ENCODE results near the gene CUL4A. TPM values are rescaled to one million over a fixed set of nuclear protein-coding genes. Genes with fewer than 3 reads are reported as not detected.
"Not testable (repeated sequence)": the region's sequence is repeated elsewhere in the genome, so short reads cannot be mapped to it uniquely, and the experiment has no call there.

Gene CUL4A
- total RNA-seq, 4 donors from 2014 or later: 87.6 to 150 (median 110) TPM

DNA sequence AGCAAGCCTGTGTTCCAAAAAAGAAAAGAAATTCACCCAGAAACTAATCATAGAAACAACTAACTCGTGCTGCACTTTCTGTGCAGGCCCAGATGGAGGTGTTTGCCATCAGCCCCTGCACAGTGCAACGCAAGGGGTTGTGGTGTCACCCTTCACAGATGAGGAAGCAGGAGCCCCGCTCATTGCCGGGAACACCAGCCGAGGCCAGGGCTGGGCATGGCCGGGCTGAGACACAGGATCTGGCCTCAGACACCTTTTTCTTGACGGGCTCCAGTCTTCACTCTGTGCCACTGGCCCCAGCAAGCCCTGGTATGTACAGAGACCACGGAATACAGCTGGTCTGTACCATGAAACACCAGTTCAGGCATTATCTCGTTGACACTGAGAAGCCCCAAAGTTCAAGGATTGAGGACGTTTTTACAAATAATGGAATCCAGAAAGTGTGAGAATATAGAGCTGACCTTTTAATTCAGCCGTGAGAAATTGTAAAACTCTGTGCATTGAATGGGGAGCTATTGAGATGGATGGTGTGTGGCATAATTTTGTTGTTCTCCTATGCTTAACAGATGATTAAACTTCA lies 43.2 kb downstream of the CUL4A start:
- intact Hi-C loops (cut with DNase I; ENCODE audit: low total_unique reads): no loop called here
- WGBS, 2 donors (ENCODE audit: low coverage in 1 of 2): 76 to 86% methylated on average over 3 to 11 of the region's 11 CpGs

DNA sequence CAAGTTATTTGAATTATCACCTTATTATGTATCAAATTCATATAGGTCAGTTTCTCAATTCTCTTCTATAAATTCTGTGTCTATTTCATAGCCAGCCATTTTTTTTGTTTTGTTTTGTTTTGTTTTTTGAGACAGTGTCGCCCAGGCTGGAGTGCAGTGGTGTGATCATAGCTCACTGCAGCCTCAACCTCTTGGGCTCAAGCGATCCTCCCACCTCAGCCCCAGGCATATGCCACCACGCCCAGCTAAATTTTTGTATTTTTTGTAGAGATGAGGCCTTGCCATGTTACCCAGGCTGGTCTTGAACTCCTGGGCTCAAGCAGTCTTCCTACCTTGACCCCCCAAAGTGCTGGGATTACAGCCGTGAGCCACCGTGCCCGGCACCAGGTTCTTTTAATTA lies 48.5 kb downstream of the CUL4A start:
- WGBS, 2 donors (ENCODE audit: low coverage in 1 of 2): 95 to 100% methylated on average over 4 to 6 of the region's 6 CpGs
- H3K9me3 ChIP-seq; H3K4me1 ChIP-seq; H3K4me3 ChIP-seq; H3K27me3 ChIP-seq; intact Hi-C loops (cut with DNase I; ENCODE audit: low total_unique reads); DNase-seq; in situ Hi-C loops (cut with MboI; ENCODE audit: low pct_ligation_motif_present in 1 of 4, low pct_unique_long_range_greater_than_20kb in 1 of 4, low sequenced_read_pairs in 3 of 4); H3K27ac ChIP-seq: not testable (repeated sequence)
- peaks cover 0 to 70% (median 31%) of the 10 kb centered on the region in 4 donors for H3K36me3 ChIP-seq

More for the DNA sequence above, 43.2 kb downstream of the CUL4A start:
- Histone ChIP-seq H3K4me1 (no peaks in the 10 kb centered on the region), H3K9me3 (no peaks in the 10 kb centered on the region), H3K27me3 (no peaks in the 10 kb centered on the region), H3K36me3 (peaks cover 0 to 78% (median 37%) of the 10 kb centered on the region in 4 donors), H3K27ac (no peak overlapping the region), H3K4me3 (no peak overlapping the region)
- in situ Hi-C loops (cut with MboI; ENCODE audit: low pct_ligation_motif_present in 1 of 4, low pct_unique_long_range_greater_than_20kb in 1 of 4, low sequenced_read_pairs in 3 of 4): no loop called here
- TF ChIP-seq, protein P1, sequence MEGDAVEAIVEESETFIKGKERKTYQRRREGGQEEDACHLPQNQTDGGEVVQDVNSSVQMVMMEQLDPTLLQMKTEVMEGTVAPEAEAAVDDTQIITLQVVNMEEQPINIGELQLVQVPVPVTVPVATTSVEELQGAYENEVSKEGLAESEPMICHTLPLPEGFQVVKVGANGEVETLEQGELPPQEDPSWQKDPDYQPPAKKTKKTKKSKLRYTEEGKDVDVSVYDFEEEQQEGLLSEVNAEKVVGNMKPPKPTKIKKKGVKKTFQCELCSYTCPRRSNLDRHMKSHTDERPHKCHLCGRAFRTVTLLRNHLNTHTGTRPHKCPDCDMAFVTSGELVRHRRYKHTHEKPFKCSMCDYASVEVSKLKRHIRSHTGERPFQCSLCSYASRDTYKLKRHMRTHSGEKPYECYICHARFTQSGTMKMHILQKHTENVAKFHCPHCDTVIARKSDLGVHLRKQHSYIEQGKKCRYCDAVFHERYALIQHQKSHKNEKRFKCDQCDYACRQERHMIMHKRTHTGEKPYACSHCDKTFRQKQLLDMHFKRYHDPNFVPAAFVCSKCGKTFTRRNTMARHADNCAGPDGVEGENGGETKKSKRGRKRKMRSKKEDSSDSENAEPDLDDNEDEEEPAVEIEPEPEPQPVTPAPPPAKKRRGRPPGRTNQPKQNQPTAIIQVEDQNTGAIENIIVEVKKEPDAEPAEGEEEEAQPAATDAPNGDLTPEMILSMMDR (IDR thresholded peaks at IDR 0.05): no peak
- no peak for TF ChIP-seq EP300 (IDR thresholded peaks at IDR 0.05; ENCODE audit: low read depth)
- no peak for TF ChIP-seq POLR2A (IDR thresholded peaks at IDR 0.05)
- no peak for TF ChIP-seq POLR2AphosphoS5 (IDR thresholded peaks at IDR 0.05)
- no peak for DNase-seq

DNA sequence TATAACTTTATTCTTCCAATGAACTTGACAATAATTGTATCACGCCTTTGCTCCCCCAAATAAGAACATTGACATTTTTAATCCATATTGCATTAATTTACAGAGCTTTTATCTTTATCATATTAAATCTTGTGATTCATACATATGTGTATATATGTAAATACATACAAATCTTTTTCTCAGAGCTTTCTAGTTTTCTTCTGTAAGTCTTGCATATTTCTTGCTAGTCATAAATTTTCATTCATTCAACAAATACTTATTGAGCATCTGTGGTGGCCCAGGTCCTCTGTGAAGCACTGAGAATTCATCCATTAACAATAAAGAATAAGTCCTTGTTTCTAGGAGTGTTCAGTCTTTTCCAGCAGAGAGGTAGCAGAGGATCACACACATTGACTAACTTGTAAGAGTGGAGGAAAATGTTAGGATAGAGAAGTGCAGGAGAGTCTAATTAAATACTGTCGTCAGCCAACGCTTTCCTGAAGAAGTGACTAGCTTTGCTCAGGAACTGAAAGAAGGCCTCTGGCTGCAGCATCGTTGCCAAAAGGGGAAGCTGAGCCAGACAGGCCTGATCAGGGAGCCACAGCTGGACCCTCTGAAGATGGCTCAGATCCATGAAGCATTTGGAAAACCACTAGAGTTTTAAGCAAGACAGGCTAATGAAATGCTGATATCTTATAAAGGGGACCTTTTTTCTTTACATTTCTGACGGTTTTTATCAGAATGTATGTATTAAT lies 49.1 kb downstream of the CUL4A start:
- Histone ChIP-seq H3K4me1 (no peaks in the 10 kb centered on the region), H3K9me3 (no peaks in the 10 kb centered on the region), H3K27ac (no peak overlapping the region), H3K27me3 (no peaks in the 10 kb centered on the region), H3K36me3 (peaks cover 0 to 66% (median 29%) of the 10 kb centered on the region in 4 donors), H3K4me3 (no peak overlapping the region)
- WGBS, 2 donors (ENCODE audit: low coverage in 1 of 2): 83 to 90% methylated on average over 5 of the region's 5 CpGs
- in situ Hi-C loops (cut with MboI; ENCODE audit: low pct_ligation_motif_present in 1 of 4, low pct_unique_long_range_greater_than_20kb in 1 of 4, low sequenced_read_pairs in 3 of 4): no loop called here
- TF ChIP-seq POLR2AphosphoS5 (IDR thresholded peaks at IDR 0.05): no peak
- no peak for TF ChIP-seq EP300 (IDR thresholded peaks at IDR 0.05; ENCODE audit: low read depth)
- TF ChIP-seq, protein P1 (IDR thresholded peaks at IDR 0.05): no peak
- TF ChIP-seq POLR2A (IDR thresholded peaks at IDR 0.05): no peak
- intact Hi-C loops (cut with DNase I; ENCODE audit: low total_unique reads): no loop called here
- no peak for DNase-seq

DNA sequence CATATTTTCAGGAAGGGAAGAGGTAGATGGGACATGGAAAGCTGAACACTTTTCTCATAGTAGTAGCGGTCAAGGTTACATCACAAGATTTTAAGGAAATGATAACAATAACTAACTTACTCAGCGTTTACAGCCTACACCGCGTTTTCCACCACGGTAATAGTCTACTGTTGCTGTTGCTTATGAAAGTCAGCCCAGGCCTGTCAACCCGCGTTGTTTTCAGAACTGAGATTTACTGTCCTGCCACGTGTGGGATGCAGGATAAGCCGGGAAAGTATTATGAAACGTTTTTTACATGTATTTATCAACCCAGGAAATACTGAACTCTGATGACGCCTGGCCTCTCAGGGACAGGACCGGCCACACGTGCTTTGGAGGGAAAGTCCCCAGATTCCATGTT lies 51.6 kb downstream of the CUL4A start:
- no peak overlapping the region for H3K4me3 ChIP-seq
- no peak for TF ChIP-seq POLR2AphosphoS5 (IDR thresholded peaks at IDR 0.05)
- TF ChIP-seq POLR2A (IDR thresholded peaks at IDR 0.05): no peak
- TF ChIP-seq, protein P1 (IDR thresholded peaks at IDR 0.05): no peak
- TF ChIP-seq EP300 (IDR thresholded peaks at IDR 0.05; ENCODE audit: low read depth): no peak
- no peaks in the 10 kb centered on the region for H3K4me1 ChIP-seq
- in situ Hi-C loops (cut with MboI; ENCODE audit: low pct_ligation_motif_present in 1 of 4, low pct_unique_long_range_greater_than_20kb in 1 of 4, low sequenced_read_pairs in 3 of 4): no loop called here
- H3K9me3 ChIP-seq: no peaks in the 10 kb centered on the region
- peaks cover 0 to 50% (median 24%) of the 10 kb centered on the region in 4 donors for H3K36me3 ChIP-seq
- intact Hi-C loops (cut with DNase I; ENCODE audit: low total_unique reads): no loop called here
- DNase-seq: no peak
- 86 to 87% methylated on average over 7 to 13 of the region's 13 CpGs for WGBS, 2 donors (ENCODE audit: low coverage in 1 of 2)
- no peak overlapping the region for H3K27ac ChIP-seq
- H3K27me3 ChIP-seq: no peaks in the 10 kb centered on the region

DNA sequence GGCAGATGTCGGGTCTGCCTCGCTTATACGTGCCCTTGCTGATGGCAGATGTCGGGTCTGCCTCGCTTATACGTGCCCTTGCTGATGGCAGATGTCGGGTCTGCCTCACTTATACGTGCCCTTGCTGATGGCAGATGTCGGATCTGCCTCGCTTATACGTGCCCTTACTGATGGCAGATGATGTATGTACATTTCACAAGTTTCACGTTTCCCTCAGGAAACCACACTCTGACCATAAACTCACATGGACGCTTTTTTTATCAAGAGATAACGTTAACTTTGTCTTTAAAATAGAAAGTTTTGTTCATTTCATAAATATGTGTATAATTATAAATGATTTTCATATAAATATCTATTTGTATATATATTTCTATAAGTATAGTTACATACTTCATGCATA lies 53.6 kb downstream of the CUL4A start:
- in situ Hi-C loops (cut with MboI; ENCODE audit: low pct_ligation_motif_present in 1 of 4, low pct_unique_long_range_greater_than_20kb in 1 of 4, low sequenced_read_pairs in 3 of 4); H3K4me1 ChIP-seq; intact Hi-C loops (cut with DNase I; ENCODE audit: low total_unique reads): not testable (repeated sequence)

More for the DNA sequence above, 53.6 kb downstream of the CUL4A start:
- H3K27ac ChIP-seq, H3K27me3 ChIP-seq, DNase-seq, H3K4me3 ChIP-seq, H3K9me3 ChIP-seq: not testable (repeated sequence)
- 70 to 83% methylated on average over 12 to 14 of the region's 14 CpGs for WGBS, 2 donors (ENCODE audit: low coverage in 1 of 2)
- H3K36me3 ChIP-seq: peaks cover 0 to 37% (median 17%) of the 10 kb centered on the region in 4 donors

All from transverse colon (tissue), 4 donors.